ENCODE results near the gene LRIF1. TPM values are rescaled to one million over a fixed set of nuclear protein-coding genes. Genes with fewer than 3 reads are reported as not detected.

Gene LRIF1
- total and polyA plus RNA-seq, 10 of the 15 experiments (the other 5 are each of a cell fraction or from before 2014, with no cell fraction given): 9.7 to 20.3 (median 15.8) TPM

DNA sequence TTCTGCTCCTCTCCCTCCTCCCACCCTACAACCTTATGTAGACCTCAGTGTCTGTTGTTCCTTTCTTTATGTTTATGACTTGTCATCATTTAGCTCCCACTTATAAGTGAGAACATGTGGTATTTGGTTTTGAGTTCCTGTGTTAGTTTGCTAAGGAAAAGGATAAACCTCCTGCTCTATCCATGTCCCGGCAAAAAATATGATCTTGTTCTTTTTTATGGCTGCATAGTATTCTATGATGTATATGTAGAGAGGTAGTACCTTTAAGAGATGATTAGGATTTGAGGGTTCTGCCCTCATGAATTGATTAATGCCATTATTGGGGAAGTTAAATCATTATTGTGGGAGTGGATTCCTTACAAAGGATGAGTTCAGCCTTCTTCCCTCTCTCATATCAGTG lies 41.8 kb downstream of the LRIF1 start:
- WGBS (ENCODE audit: insufficient coverage, insufficient replicate concordance, low lambda C conversion rate, missing lambda C conversion rate): 97% methylated on average over 1 of the region's 1 CpG
- no peak for ATAC-seq
- Histone ChIP-seq H3K4me3 (no peak overlapping the region), H3K27me3 (replicated peaks in 1 of 2; ENCODE audit: control insufficient read depth in 2 of 2, insufficient read depth in 2 of 2, low read length in 1 of 2) (no peaks in the 10 kb centered on the region), H3K4me2 (ENCODE audit: control insufficient read depth, insufficient read depth) (no peak overlapping the region), H3K79me2 (ENCODE audit: control insufficient read depth, insufficient read depth, low read length) (no peaks in the 10 kb centered on the region), H3K9ac (ENCODE audit: control insufficient read depth, insufficient read depth, low read length) (no peak overlapping the region), H3K9me3 (replicated peaks; ENCODE audit: control insufficient read depth, insufficient read depth, low read length) (no peaks in the 10 kb centered on the region), H4K20me1 (ENCODE audit: control insufficient read depth, insufficient read depth) (no peaks in the 10 kb centered on the region), H2AFZ (ENCODE audit: control insufficient read depth, low read depth, low read length) (no peak overlapping the region), H3K27ac (ENCODE audit: control insufficient read depth, insufficient read depth) (no peak overlapping the region), H3K4me1 (ENCODE audit: control insufficient read depth, insufficient read depth, low read length) (peaks cover 4% of the 10 kb centered on the region; the same call in 1 of the 2 replicates), H3K36me3 (ENCODE audit: control insufficient read depth in 2 of 2, insufficient read depth in 2 of 2, low read length in 1 of 2) (no peaks in the 10 kb centered on the region)
- TF ChIP-seq EP300 (IDR thresholded peaks at IDR 0.05; ENCODE audit: borderline replicate concordance in 1 of 2, control insufficient read depth in 1 of 2, low read depth in 2 of 2, low read length in 2 of 2) (no peak), SUZ12 (IDR thresholded peaks at IDR 0.05; ENCODE audit: unreplicated experiment) (no peak), MTA2 (IDR thresholded peaks at IDR 0.05; ENCODE audit: low read depth) (no peak), NRF1 (conservative IDR thresholded peaks at IDR 0.05; ENCODE audit: low read depth, low read length) (no peak), IKZF1 (conservative IDR thresholded peaks at IDR 0.05) (no peak), TCF12 (IDR thresholded peaks at IDR 0.05; ENCODE audit: low read depth, low read length) (no peak)
- FAIRE-seq: no peak
- ChIA-PET SMC1A (ENCODE audit: uncharacterized antibody, unreplicated experiment) (no interaction called here), POLR2A (no interaction called here), RAD21 (ENCODE audit: unreplicated experiment) (no interaction called here), CTCF (no interaction called here)
- in situ Hi-C loops (cut with MboI): no loop called here
- DNase-seq (ENCODE audit: low read depth, low spot score): no peak
- intact Hi-C loops (cut with micrococcal nuclease; ENCODE audit: unreplicated experiment): no loop called here
- no TSS peak for BruUV-seq (replicated peaks)

DNA sequence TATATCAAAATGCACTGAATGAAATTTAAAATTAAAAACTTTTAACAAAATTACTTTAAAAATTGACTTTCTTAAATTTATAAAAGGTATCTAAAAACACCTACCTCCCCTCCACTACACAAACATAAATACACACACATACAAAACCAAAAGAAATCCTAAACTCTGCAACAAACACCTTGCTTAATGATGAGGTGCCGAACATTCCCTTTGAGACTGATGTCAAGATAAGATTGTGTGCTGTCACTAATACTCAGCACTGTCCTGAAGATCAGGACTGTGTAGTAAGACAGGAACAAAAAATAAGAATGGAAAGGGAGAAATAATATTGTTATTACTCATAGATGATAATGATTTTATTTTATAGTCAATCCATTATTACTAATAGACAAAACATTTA lies 45.7 kb downstream of the LRIF1 start:
- no peak for FAIRE-seq
- H3K27me3 ChIP-seq (replicated peaks in 1 of 2; ENCODE audit: control insufficient read depth in 2 of 2, insufficient read depth in 2 of 2, low read length in 1 of 2): no peaks in the 10 kb centered on the region
- ChIA-PET POLR2A (no interaction called here), RAD21 (ENCODE audit: unreplicated experiment) (interaction anchor here (1.1 kb wide), 1 partner anchor 76 kb away, joined by 3 read pairs; no protein-coding TSS in a partner anchor), SMC1A (ENCODE audit: uncharacterized antibody, unreplicated experiment) (interaction anchor here (1.2 to 1.6 kb wide), 2 partner anchors 13 to 43 kb away, joined by 3 to 4 read pairs; no protein-coding TSS in a partner anchor), CTCF (interaction anchor here (1.1 kb wide), 1 partner anchor 75 kb away, joined by 3 read pairs; no protein-coding TSS in a partner anchor)
- ATAC-seq: no peak
- peaks cover 2% of the 10 kb centered on the region; the same call in 2 of the 3 replicates for H3K9me3 ChIP-seq (replicated peaks; ENCODE audit: control insufficient read depth, insufficient read depth, low read length)
- no peak overlapping the region for H3K4me3 ChIP-seq
- intact Hi-C loops (cut with micrococcal nuclease; ENCODE audit: unreplicated experiment) (no loop called here), in situ Hi-C loops (cut with MboI) (no loop called here)
- no peaks in the 10 kb centered on the region for H3K79me2 ChIP-seq (ENCODE audit: control insufficient read depth, insufficient read depth, low read length)
- H3K4me1 ChIP-seq (ENCODE audit: control insufficient read depth, insufficient read depth, low read length): peaks cover 5% of the 10 kb centered on the region; the same call in 1 of the 2 replicates
- no TSS peak for BruUV-seq (replicated peaks)
- H3K36me3 ChIP-seq (ENCODE audit: control insufficient read depth in 2 of 2, insufficient read depth in 2 of 2, low read length in 1 of 2): no peaks in the 10 kb centered on the region
- no peak overlapping the region for H2AFZ ChIP-seq (ENCODE audit: control insufficient read depth, low read depth, low read length)
- H3K4me2 ChIP-seq (ENCODE audit: control insufficient read depth, insufficient read depth): no peak overlapping the region
- no peak for DNase-seq (ENCODE audit: low read depth, low spot score)
- no peaks in the 10 kb centered on the region for H4K20me1 ChIP-seq (ENCODE audit: control insufficient read depth, insufficient read depth)
- no peak overlapping the region for H3K9ac ChIP-seq (ENCODE audit: control insufficient read depth, insufficient read depth, low read length)
- 100% methylated on average over 1 of the region's 1 CpG for WGBS (ENCODE audit: insufficient coverage, insufficient replicate concordance, low lambda C conversion rate, missing lambda C conversion rate)
- H3K27ac ChIP-seq (ENCODE audit: control insufficient read depth, insufficient read depth): no peak overlapping the region
- TF ChIP-seq ATF7 (IDR thresholded peaks at IDR 0.05; ENCODE audit: low read depth): no peak
- no peak for TF ChIP-seq KAT2A (conservative IDR thresholded peaks at IDR 0.05; ENCODE audit: control insufficient read depth, low read depth, low read length)
- TF ChIP-seq, protein P1, sequence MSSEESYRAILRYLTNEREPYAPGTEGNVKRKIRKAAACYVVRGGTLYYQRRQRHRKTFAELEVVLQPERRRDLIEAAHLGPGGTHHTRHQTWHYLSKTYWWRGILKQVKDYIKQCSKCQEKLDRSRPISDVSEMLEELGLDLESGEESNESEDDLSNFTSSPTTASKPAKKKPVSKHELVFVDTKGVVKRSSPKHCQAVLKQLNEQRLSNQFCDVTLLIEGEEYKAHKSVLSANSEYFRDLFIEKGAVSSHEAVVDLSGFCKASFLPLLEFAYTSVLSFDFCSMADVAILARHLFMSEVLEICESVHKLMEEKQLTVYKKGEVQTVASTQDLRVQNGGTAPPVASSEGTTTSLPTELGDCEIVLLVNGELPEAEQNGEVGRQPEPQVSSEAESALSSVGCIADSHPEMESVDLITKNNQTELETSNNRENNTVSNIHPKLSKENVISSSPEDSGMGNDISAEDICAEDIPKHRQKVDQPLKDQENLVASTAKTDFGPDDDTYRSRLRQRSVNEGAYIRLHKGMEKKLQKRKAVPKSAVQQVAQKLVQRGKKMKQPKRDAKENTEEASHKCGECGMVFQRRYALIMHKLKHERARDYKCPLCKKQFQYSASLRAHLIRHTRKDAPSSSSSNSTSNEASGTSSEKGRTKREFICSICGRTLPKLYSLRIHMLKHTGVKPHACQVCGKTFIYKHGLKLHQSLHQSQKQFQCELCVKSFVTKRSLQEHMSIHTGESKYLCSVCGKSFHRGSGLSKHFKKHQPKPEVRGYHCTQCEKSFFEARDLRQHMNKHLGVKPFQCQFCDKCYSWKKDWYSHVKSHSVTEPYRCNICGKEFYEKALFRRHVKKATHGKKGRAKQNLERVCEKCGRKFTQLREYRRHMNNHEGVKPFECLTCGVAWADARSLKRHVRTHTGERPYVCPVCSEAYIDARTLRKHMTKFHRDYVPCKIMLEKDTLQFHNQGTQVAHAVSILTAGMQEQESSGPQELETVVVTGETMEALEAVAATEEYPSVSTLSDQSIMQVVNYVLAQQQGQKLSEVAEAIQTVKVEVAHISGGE (CRISPR knock-in tag; IDR thresholded peaks at IDR 0.05): no peak
- TF ChIP-seq, protein P2, sequence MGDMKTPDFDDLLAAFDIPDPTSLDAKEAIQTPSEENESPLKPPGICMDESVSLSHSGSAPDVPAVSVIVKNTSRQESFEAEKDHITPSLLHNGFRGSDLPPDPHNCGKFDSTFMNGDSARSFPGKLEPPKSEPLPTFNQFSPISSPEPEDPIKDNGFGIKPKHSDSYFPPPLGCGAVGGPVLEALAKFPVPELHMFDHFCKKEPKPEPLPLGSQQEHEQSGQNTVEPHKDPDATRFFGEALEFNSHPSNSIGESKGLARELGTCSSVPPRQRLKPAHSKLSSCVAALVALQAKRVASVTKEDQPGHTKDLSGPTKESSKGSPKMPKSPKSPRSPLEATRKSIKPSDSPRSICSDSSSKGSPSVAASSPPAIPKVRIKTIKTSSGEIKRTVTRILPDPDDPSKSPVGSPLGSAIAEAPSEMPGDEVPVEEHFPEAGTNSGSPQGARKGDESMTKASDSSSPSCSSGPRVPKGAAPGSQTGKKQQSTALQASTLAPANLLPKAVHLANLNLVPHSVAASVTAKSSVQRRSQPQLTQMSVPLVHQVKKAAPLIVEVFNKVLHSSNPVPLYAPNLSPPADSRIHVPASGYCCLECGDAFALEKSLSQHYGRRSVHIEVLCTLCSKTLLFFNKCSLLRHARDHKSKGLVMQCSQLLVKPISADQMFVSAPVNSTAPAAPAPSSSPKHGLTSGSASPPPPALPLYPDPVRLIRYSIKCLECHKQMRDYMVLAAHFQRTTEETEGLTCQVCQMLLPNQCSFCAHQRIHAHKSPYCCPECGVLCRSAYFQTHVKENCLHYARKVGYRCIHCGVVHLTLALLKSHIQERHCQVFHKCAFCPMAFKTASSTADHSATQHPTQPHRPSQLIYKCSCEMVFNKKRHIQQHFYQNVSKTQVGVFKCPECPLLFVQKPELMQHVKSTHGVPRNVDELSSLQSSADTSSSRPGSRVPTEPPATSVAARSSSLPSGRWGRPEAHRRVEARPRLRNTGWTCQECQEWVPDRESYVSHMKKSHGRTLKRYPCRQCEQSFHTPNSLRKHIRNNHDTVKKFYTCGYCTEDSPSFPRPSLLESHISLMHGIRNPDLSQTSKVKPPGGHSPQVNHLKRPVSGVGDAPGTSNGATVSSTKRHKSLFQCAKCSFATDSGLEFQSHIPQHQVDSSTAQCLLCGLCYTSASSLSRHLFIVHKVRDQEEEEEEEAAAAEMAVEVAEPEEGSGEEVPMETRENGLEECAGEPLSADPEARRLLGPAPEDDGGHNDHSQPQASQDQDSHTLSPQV (IDR thresholded peaks at IDR 0.05): no peak

Data from GM12878 (cell line).